HG03175 (cell line): Measurements from ENCODE around the gene LAMA1.

Experiments
- ATAC-seq: cut with Tn5 transposase; IDR thresholded peaks from one replicate; pipeline ENCODE4 v1.9.1; 2021; ENCODE audit warnings: mild to moderate bottlenecking, moderate library complexity; ENCODE audit not compliant: unreplicated experiment

LAMA1 gene

GRCh38 chr18:6920099-6920955 lies 197.3 kb downstream of the LAMA1 start:
- ATAC-seq: no peak

DNA sequence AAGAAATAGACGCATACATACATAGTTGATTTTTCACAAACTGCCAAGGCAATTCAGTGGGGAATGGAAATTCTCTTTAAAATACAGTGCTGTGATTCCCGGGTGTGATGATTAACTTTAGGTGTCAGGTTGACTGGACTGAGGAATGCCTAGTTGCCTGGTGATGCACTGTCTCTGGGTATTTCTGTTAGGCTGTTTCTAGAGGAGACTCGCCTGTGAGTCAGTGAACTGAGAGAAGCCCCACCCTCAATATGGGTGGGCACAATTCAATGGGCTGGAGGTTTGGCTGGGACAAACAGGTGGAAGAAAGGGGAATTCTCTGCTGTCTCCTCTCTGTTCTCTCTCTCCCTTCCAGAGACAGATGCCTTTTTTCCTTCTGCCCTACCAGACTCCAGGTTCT lies 200.5 kb downstream of the LAMA1 start:
- no peak for ATAC-seq

DNA sequence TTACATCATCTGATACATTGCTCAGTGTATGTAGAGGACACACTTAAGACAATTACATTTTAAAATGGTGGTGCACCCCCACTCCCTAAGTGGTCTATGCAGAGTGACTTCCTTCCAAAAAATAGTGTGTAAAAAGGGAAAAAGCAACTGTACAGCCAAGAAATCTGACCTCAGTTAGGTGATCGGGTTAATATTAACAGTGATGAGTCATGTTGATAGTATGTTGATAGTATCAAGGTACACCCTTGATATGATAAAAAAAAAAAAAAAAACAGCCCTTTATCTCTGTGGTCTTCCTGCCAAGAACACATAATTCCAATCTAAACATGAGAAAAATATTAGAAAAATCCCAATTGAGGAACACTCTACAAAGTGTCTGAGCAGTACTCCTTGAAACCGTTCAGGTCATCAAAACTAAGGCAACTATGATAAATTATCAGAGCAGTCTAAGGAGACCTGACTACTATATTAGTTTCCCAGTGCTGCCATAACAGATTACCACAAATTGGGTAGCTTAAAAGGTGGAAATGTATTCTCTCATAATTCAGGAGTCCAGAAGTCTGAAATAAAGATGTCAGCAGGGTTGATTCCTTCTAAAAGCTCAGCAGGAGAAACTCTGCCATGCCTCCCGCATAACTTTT lies 216.2 kb downstream of the LAMA1 start:
- no peak for ATAC-seq

DNA sequence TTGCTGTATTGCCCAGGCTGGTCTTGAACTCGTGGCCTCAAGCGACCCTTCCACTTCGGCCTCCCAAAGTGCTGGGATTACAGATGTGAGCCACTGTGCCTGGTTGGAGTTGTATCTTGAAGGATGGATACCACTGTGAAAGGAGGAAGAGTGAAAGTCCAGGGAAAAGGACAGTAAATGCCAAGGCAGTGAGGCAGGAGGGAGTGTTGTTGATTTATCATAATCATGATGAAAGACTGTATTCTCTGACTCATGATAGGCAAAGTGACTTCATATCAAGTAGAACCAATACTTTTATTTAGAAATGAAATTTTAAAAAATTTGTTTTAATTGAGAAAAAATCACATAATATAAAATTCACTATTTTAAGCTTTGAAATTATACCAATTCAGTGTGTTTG lies 225.8 kb downstream of the LAMA1 start:
- ATAC-seq: no peak
